GM12878 (cell line): ENCODE data around the gene MIA3. TPM values are rescaled to one million over a fixed set of nuclear protein-coding genes. Genes with fewer than 3 reads are reported as not detected.

Source experiments
- ATF2 ChIP-seq: IDR thresholded peaks from 2 replicates; pipeline ENCODE4 v1.6.1; 2012; ENCODE audit warnings: low read length, inconsistent platforms
- ATF3 ChIP-seq: IDR thresholded peaks from 2 replicates; pipeline ENCODE4 v1.6.1; 2011; ENCODE audit warnings: low read depth, mild to moderate bottlenecking, low read length, moderate library complexity, borderline replicate concordance; ENCODE audit errors: extremely low read depth
- BCL3 ChIP-seq: IDR thresholded peaks from 2 replicates; pipeline ENCODE4 v1.6.1; 2011; ENCODE audit warnings: borderline replicate concordance, low read depth, mild to moderate bottlenecking, moderate library complexity, low read length; ENCODE audit not compliant: insufficient read depth, poor library complexity, severe bottlenecking
- CBX3 ChIP-seq: fragments of 200-600 bp; sonication (generic); IDR thresholded peaks from 2 replicates; pipeline ENCODE4 v1.6.1; 2016; ENCODE audit warnings: low read depth, borderline replicate concordance
- CREB1 ChIP-seq: IDR thresholded peaks from 2 replicates; pipeline ENCODE4 v1.6.1; 2012; ENCODE audit warnings: low read depth, mild to moderate bottlenecking, inconsistent platforms
- EED ChIP-seq: sonication (generic); IDR thresholded peaks from 2 replicates; pipeline ENCODE4 v1.6.1; 2016; ENCODE audit warnings: antibody characterized with exemption, low read depth
- ELK1 ChIP-seq: IDR thresholded peaks from 2 replicates; pipeline ENCODE4 v1.6.1; 2012; ENCODE audit warnings: low read depth, low read length, improper control_type of control experiment
- ETV6 ChIP-seq, 2 experiments: fragments of 450-650 bp in 1 of 2; IDR thresholded peaks in 1 of 2; conservative IDR thresholded peaks in 1 of 2; 2 replicates each; pipeline ENCODE4 v1.6.1; 2014; ENCODE audit warnings: antibody characterized with exemption in 1 of 2, borderline replicate concordance in 1 of 2, low read depth in 1 of 2, mild to moderate bottlenecking in 1 of 2, moderate library complexity in 1 of 2
- IRF5 ChIP-seq: fragments of 450-650 bp; IDR thresholded peaks from 2 replicates; pipeline ENCODE4 v1.6.1; 2017; ENCODE audit warnings: borderline replicate concordance
- MLLT1 ChIP-seq: fragments of 450-650 bp; IDR thresholded peaks from 2 replicates; pipeline ENCODE4 v1.6.1; 2016; ENCODE audit warnings: mild to moderate bottlenecking
- PAX5 ChIP-seq: IDR thresholded peaks from 2 replicates; pipeline ENCODE4 v1.6.1; 2011; ENCODE audit warnings: low read depth, low read length, borderline replicate concordance
- SIX5 ChIP-seq: IDR thresholded peaks from 2 replicates; pipeline ENCODE4 v1.6.1; 2011; ENCODE audit warnings: mild to moderate bottlenecking, low read depth, low read length, moderate library complexity; ENCODE audit not compliant: severe bottlenecking
- SMAD5 ChIP-seq: IDR thresholded peaks from 2 replicates; pipeline ENCODE4 v1.6.1; 2016; ENCODE audit warnings: antibody characterized with exemption, low read depth
- STAT3 ChIP-seq: IDR thresholded peaks from 2 replicates; pipeline ENCODE4 v1.6.1; 2011; ENCODE audit warnings: low read depth, low read length, improper control_type of control experiment
- SUZ12 ChIP-seq: fragments of 200-600 bp; sonication (generic); IDR thresholded peaks from one replicate; pipeline ENCODE4 v1.6.1; 2018; ENCODE audit warnings: antibody characterized with exemption, mild to moderate bottlenecking; ENCODE audit not compliant: unreplicated experiment
- TAF1 ChIP-seq: IDR thresholded peaks from 2 replicates; pipeline ENCODE4 v1.6.1; 2011; ENCODE audit warnings: mild to moderate bottlenecking, low read depth, low read length, borderline replicate concordance
- TBL1XR1 ChIP-seq: IDR thresholded peaks from 2 replicates; pipeline ENCODE4 v1.6.1; 2012; ENCODE audit warnings: low read depth, low read length, improper control_type of control experiment
- YBX1 ChIP-seq: fragments of 450-650 bp; IDR thresholded peaks from 2 replicates; pipeline ENCODE4 v1.6.1; 2016; ENCODE audit warnings: antibody characterized with exemption
- ZBTB11 ChIP-seq: fragments of 450-650 bp; formaldehyde crosslinking; IDR thresholded peaks from 2 replicates; pipeline ENCODE4 v1.5.0; 2022; ENCODE audit warnings: mild to moderate bottlenecking, missing genetic modification characterization
- polyA plus RNA-seq, 11 experiments: library from polyadenylated mRNA; depleted of rRNA in 4 of 11; unstranded in 6 of 11; stranded (reverse) in 5 of 11; fragments of >200 nt; fragmentation: Nextera tagmentation in 4 of 11; fragmentation: Illumina TruSeq in 1 of 11; extraction: Ambion mirVana in 4 of 11; extraction: Trizol in 1 of 11; gene quantifications; 1 replicate in 1 of 11; 2 replicates in 10 of 11; pipeline versions ENCODE4 v1.2.1 to v1.2.3, GENCODE V29; 2011 to 2016; ENCODE audit warnings: inconsistent platforms in 2 of 11, missing spikeins in 2 of 11, low read depth in 1 of 11
- total RNA-seq, 4 experiments: library from RNA; depleted of rRNA in 3 of 4; stranded (reverse); fragments of >200 nt in 3 of 4; fragmentation: Illumina TruSeq in 1 of 4; extraction: Trizol in 1 of 4; gene quantifications; 2 replicates each; pipeline versions ENCODE4 v1.2.1 to v1.2.3, GENCODE V29; 2013 to 2021

The MIA3 gene
- total and polyA plus RNA-seq, 10 of the 15 experiments (the other 5 are each of a cell fraction or from before 2014, with no cell fraction given): 12.9 to 50.8 (median 30.3) TPM

GRCh38 chr1:222617367-222617951 is 438 bp upstream of the MIA3 start (continued):
- TF ChIP-seq ZBTB11 (CRISPR knock-in tag) (no peak), YBX1 (no peak), ATF3 (no peak), ELK1 (no peak), IRF5 (no peak), CBX3 (no peak), SIX5 (no peak), ATF2 (no peak), SUZ12 (no peak), MLLT1 (no peak), TAF1 (no peak), PAX5 (no peak), STAT3 (no peak), SMAD5 (no peak), ETV6 (conservative IDR thresholded peaks at IDR 0.05 in 1 of 2, IDR thresholded peaks at IDR 0.05 in 1 of 2; ENCODE audit: borderline replicate concordance in 1 of 2, low read depth in 1 of 2) (no peak), EED (no peak), CREB1 (peak; percentile 44; the same call in 1 of the 2 replicates), TBL1XR1 (no peak), BCL3 (no peak)
